HTR-8/SVneo (cell line): ENCODE results near the gene ZEB2.

Experiments used
- DNase-seq: peaks from one replicate; pipeline ENCODE4 v3.0.0; 2011; ENCODE audit warnings: low spot score, mixed read lengths; ENCODE audit not compliant: insufficient read length
- FAIRE-seq: peaks from 2 replicates; lab custom pipeline; 2011; peaks lifted over from hg19 to GRCh38; lab: Jason Lieb, UNC

ZEB2 gene

GRCh38 chr2:144341538-144341937 is 178.4 kb downstream of the ZEB2 start:
- no peak for FAIRE-seq
- no peak for DNase-seq

- no peak for FAIRE-seq
- no peak for DNase-seq
Measured at GRCh38 chr2:144339048-144339447, 180.9 kb downstream of the ZEB2 start.

- FAIRE-seq: no peak
Measured at GRCh38 chr2:144334551-144334950, 185.4 kb downstream of the ZEB2 start.

More at GRCh38 chr2:144334551-144334950, 185.4 kb downstream of the ZEB2 start:
- no peak for DNase-seq
